Calu3 (cell line): ENCODE results near the gene RBM18. TPM values are rescaled to one million over a fixed set of nuclear protein-coding genes. Genes with fewer than 3 reads are reported as not detected.

ENCODE experiments used
- BruUV-seq: library from RNA; stranded (reverse); fragments of 400-500 nt; replicated peaks from 2 replicates; lab custom pipeline; 2021; lab: Mats Ljungman, UMichigan
- CTCF ChIA-PET: fragments of 300-600 bp; sonication (Branson Sonifier 250); formaldehyde crosslinking; loops from one replicate; lab custom pipeline; 2022; ENCODE audit warnings: antibody characterized with exemption; lab: Charles Lee
- DNase-seq: peaks from one replicate; pipeline ENCODE4 v3.0.0; 2022
- H3K27ac Mint-ChIP-seq: one replicate; pipeline ENCODE4 v1.8.0; 2022; ENCODE audit warnings: mixed read lengths; ENCODE audit not compliant: unreplicated experiment
- H3K27me3 Mint-ChIP-seq: one replicate; pipeline ENCODE4 v1.8.0; 2022; ENCODE audit warnings: mixed read lengths; ENCODE audit not compliant: unreplicated experiment
- H3K36me3 Mint-ChIP-seq: one replicate; pipeline ENCODE4 v1.8.0; 2022; ENCODE audit warnings: mild to moderate bottlenecking, moderate library complexity, mixed read lengths; ENCODE audit not compliant: insufficient read depth, unreplicated experiment
- H3K4me1 Mint-ChIP-seq: one replicate; pipeline ENCODE4 v1.8.0; 2022; ENCODE audit warnings: mild to moderate bottlenecking, low read depth, mixed read lengths; ENCODE audit not compliant: unreplicated experiment
- H3K4me3 Mint-ChIP-seq: one replicate; pipeline ENCODE4 v1.8.0; 2022; ENCODE audit warnings: mild to moderate bottlenecking, low read depth, moderate library complexity, mixed read lengths; ENCODE audit not compliant: unreplicated experiment
- H3K9me3 Mint-ChIP-seq: one replicate; pipeline ENCODE4 v1.8.0; 2022; ENCODE audit warnings: low read depth, mixed read lengths; ENCODE audit not compliant: unreplicated experiment
- intact Hi-C: fragments of 100-400 bp; cut with micrococcal nuclease; formaldehyde crosslinking; loops from one replicate; pipeline ENCODE4 v1.10.0; 2022; ENCODE audit not compliant: unreplicated experiment
- total RNA-seq: library from RNA; stranded (reverse); gene quantifications from 2 replicates; pipeline ENCODE4 v1.2.3, GENCODE V29; 2022
- TF ChIP-seq, protein P1 (sequence below): fragments of 200-600 bp; IDR thresholded peaks from one replicate; pipeline ENCODE4 v1.8.0; 2022; ENCODE audit warnings: antibody characterized with exemption; ENCODE audit not compliant: unreplicated experiment

RBM18 gene
- total RNA-seq, 1 experiment from 2014 or later: 13.1 TPM

DNA sequence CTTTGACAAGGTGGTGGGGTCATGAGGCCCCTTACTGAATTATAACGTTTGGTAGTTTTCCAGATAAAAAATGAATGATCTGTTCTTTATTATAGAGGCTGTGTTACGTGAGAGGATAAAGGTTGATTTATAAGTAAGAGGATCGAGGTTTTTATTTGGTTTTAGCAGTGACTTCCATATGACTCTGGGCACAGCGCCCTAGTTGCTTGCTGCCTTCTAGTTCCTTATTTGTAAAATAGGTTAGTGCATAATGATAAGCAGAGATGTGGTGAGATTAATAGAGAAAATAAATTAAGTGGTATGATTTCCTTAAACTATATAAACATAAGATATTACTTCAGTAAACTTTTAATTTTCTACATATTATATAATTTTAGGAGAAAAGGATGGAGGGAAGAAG lies 29.9 kb upstream of the RBM18 start:
- CTCF ChIA-PET: no interaction called here
- H3K4me1 Mint-ChIP-seq: no peaks in the 10 kb centered on the region
- no peak overlapping the region for H3K27ac Mint-ChIP-seq
- H3K9me3 Mint-ChIP-seq: no peaks in the 10 kb centered on the region
- TF ChIP-seq, protein P1, sequence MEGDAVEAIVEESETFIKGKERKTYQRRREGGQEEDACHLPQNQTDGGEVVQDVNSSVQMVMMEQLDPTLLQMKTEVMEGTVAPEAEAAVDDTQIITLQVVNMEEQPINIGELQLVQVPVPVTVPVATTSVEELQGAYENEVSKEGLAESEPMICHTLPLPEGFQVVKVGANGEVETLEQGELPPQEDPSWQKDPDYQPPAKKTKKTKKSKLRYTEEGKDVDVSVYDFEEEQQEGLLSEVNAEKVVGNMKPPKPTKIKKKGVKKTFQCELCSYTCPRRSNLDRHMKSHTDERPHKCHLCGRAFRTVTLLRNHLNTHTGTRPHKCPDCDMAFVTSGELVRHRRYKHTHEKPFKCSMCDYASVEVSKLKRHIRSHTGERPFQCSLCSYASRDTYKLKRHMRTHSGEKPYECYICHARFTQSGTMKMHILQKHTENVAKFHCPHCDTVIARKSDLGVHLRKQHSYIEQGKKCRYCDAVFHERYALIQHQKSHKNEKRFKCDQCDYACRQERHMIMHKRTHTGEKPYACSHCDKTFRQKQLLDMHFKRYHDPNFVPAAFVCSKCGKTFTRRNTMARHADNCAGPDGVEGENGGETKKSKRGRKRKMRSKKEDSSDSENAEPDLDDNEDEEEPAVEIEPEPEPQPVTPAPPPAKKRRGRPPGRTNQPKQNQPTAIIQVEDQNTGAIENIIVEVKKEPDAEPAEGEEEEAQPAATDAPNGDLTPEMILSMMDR: no peak
- intact Hi-C loops: no loop called here
- no peak for DNase-seq
- H3K36me3 Mint-ChIP-seq: peaks cover 16% of the 10 kb centered on the region
- H3K4me3 Mint-ChIP-seq: no peak overlapping the region
- H3K27me3 Mint-ChIP-seq: no peaks in the 10 kb centered on the region
- no TSS peak for BruUV-seq

DNA sequence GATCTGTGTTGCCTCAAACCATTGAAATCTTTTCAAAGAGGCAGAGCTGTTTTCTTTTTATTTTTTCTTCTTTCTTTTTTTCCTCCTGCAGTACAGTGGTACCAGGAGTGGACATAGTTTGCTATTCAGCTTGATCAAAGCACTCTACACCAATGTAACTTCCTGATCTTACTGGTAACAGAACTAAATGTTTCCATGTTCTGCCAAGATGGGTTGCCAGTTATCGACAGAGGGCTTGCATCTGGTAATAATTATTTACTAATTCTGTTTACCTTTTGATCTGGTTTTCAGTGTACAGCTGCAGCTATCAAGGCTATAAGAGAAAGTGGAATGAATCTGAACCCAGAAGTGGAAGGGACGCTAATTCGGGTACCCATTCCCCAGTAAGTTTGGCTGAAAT lies 26.8 kb upstream of the RBM18 start:
- TF ChIP-seq, protein P1: no peak
- H3K27ac Mint-ChIP-seq: no peak overlapping the region
- no peak for DNase-seq
- no peaks in the 10 kb centered on the region for H3K4me1 Mint-ChIP-seq
- no TSS peak for BruUV-seq
- no peaks in the 10 kb centered on the region for H3K27me3 Mint-ChIP-seq
- intact Hi-C loops: no loop called here
- H3K9me3 Mint-ChIP-seq: no peaks in the 10 kb centered on the region
- H3K4me3 Mint-ChIP-seq: no peak overlapping the region
- H3K36me3 Mint-ChIP-seq: peaks cover 16% of the 10 kb centered on the region
- CTCF ChIA-PET: no interaction called here

DNA sequence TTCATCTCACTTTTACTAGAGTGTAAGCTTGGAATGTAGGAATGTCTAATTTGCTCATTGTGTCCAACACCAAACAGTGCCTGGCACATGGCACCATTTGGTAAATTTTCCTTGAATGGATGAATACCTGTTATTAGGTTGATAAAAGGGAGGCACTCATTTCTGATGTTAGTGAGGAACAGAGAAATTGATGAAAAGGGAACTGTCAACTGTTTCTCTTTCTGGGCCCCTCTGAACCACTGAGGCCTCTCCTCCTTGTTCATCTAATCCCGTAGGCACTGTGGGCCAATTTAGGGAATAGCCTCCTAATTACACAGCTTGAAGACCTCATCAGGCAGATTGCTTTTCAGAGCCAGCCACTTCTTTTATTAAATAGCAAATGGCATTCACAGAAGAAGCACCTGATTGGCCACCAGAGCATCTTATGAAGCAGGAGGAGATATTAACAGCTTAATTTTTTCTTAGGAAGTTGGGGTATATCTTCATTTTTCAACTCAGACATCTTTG lies 22.6 kb upstream of the RBM18 start:
- BruUV-seq: no TSS peak
- no peak overlapping the region for H3K27ac Mint-ChIP-seq
- intact Hi-C loops: no loop called here
- H3K9me3 Mint-ChIP-seq: no peaks in the 10 kb centered on the region
- DNase-seq: no peak
- H3K4me1 Mint-ChIP-seq: no peaks in the 10 kb centered on the region
- H3K27me3 Mint-ChIP-seq: no peaks in the 10 kb centered on the region
- H3K36me3 Mint-ChIP-seq: peaks cover 5% of the 10 kb centered on the region
- H3K4me3 Mint-ChIP-seq: no peak overlapping the region
- CTCF ChIA-PET: no interaction called here
- TF ChIP-seq, protein P1: no peak

DNA sequence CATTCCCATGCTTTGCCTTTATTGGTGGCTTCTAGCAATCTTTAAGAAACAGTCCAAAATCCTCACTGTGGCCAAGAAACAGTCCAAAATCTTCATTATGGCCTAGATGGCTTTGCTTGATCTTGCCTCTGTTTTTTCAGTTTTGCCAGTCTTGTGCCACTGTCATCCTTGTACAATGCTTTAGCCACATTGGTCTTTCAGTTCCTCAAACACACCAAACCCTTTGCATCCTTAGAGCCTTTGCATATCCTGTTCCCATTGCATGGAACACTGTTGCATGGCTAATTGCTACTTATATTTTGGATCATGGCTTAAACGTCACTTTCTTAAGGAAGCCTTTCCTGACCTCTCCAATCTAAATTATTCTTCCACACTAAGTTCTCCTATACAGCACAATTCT lies 22.1 kb upstream of the RBM18 start:
- TF ChIP-seq, protein P1: no peak
- H3K36me3 Mint-ChIP-seq: peaks cover 5% of the 10 kb centered on the region
- no peak overlapping the region for H3K4me3 Mint-ChIP-seq
- no peaks in the 10 kb centered on the region for H3K27me3 Mint-ChIP-seq
- BruUV-seq: no TSS peak
- no peak overlapping the region for H3K27ac Mint-ChIP-seq
- DNase-seq: no peak
- H3K9me3 Mint-ChIP-seq: no peaks in the 10 kb centered on the region
- intact Hi-C loops: no loop called here
- CTCF ChIA-PET: no interaction called here
- no peaks in the 10 kb centered on the region for H3K4me1 Mint-ChIP-seq
